ENCODE results near the gene MAT1A. TPM values are rescaled to one million over a fixed set of nuclear protein-coding genes. Genes with fewer than 3 reads are reported as not detected.
"Not testable (repeated sequence)": the region's sequence is repeated elsewhere in the genome, so short reads cannot be mapped to it uniquely, and the experiment has no call there.

MAT1A gene
- total RNA-seq, result not detected in 2 replicates

GRCh38 chr10:80289451-80290287 is at the start of gene MAT1A:
Gene MAT1A (minus strand): TSS chr10:80289658. CDS start chr10:80289423, 235 bp downstream.
- DNase-seq (ENCODE audit: extremely low read depth, low read depth, low spot score), result no peak

DNA sequence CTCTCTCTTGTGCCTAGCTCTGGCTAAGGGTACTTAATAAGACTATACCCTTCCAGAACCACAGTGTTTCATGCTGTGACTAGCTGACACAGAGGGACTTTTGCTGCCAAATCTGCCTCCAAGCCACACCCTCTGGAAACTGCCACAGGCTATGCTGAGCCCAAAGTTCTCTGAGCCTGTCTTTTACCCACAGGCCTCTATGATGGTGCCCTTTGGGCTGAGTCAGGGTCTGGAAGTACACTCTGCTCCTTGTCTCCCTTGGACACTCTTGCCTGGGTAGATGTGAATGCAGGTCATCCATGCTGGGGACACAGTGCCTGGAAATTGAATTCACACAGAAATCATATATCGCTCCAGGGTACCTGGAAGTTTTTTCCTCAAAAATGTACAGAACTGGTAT is 44.5 kb upstream of the MAT1A start:
- DNase-seq (ENCODE audit: extremely low read depth, low read depth, low spot score), result no peak

- no peak for DNase-seq (ENCODE audit: extremely low read depth, low read depth, low spot score)
Measured at GRCh38 chr10:80324891-80325364, 35.5 kb upstream of the MAT1A start.

- DNase-seq (ENCODE audit: extremely low read depth, low read depth, low spot score), result no peak
Measured at GRCh38 chr10:80324086-80324485, 34.6 kb upstream of the MAT1A start.

DNA sequence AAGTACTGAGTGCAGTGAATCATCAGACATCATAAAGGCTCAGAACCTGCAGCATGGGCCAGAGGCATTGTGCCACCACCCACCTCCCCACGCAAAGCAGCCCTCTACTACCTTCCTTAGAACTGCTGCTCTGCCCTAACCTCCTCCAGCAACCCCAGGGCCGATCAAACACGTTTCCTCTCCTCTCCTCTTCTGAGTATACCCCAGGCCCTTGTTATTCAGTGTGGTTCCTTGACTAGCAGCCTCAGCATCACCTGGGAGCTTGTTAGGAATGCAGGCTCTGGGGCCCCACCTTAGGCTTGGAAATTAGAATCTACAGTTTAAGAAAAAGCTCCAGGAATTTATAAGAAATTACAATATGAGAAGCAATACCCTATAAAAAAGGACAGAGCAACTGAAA is 33.9 kb upstream of the MAT1A start:
- no peak for DNase-seq (ENCODE audit: extremely low read depth, low read depth, low spot score)

- no peak for DNase-seq (ENCODE audit: extremely low read depth, low read depth, low spot score)
Measured at GRCh38 chr10:80322711-80323110, 33.3 kb upstream of the MAT1A start.

GRCh38 chr10:80322158-80322557 is 32.7 kb upstream of the MAT1A start:
- DNase-seq (ENCODE audit: extremely low read depth, low read depth, low spot score), result no peak

DNA sequence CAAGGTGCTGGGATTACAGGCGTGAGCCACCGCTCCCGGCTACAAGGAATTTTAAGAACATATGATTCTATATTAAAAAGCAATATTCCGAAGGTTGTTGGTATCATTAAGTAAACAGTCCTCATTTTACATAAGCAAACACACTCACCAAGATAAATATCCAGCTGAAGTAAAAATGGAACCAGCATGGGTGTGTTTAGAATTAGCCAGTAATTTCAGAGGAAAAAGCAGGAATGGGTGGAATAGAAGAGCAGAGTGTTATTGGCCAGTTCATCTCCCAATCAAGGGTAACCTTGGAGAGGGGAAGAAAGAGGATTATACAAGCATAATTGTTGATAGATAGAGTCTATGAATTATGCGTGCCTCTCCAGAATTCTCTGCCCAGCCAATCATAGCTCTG is 31.7 kb upstream of the MAT1A start:
- DNase-seq (ENCODE audit: extremely low read depth, low read depth, low spot score), result no peak

- DNase-seq (ENCODE audit: extremely low read depth, low read depth, low spot score), result no peak
Measured at GRCh38 chr10:80320377-80320776, 30.9 kb upstream of the MAT1A start.

- no peak for DNase-seq (ENCODE audit: extremely low read depth, low read depth, low spot score)
Measured at GRCh38 chr10:80319725-80320290, 30.4 kb upstream of the MAT1A start.

DNA sequence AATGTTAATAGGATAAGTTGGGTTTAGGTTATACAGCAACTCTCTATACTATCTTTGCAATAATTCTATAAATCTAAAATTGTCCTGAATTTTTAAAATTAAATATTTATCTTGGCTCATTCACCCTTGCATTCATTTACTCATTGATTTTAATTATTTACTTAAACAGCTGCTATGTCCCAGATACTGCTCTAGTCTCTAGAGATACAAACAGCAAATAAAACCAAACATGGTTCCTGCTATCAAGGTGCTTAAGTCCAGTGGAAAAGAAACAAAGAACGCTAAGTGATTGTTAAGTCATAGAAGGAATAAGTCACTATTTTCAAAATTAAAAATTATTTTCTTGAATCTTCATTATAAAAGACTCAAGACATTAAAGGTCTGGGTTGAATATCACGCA is 29.9 kb upstream of the MAT1A start:
- DNase-seq (ENCODE audit: extremely low read depth, low read depth, low spot score), result no peak

- DNase-seq (ENCODE audit: extremely low read depth, low read depth, low spot score), result no peak
Measured at GRCh38 chr10:80318742-80319141, 29.3 kb upstream of the MAT1A start.

- no peak for DNase-seq (ENCODE audit: extremely low read depth, low read depth, low spot score)
Measured at GRCh38 chr10:80315391-80315790, 25.9 kb upstream of the MAT1A start.

DNA sequence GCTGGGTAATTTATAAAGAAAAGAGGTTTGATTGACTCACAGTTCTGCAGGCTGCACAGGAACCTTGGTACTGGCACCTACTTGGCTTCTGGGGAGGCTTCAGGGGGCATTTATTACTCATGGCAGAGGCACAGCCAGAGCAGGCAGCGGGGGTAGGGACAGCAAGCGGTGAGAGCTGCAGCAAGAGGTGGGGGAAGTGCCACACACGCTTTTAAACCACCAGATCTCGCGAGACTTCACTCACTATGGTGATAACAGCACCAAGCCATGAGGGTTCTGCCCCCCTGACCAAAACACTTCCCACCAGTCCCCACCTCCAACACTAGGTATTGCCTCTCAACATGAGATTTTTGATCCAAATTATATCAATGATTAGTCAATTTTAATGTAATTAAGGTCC is 24.1 kb upstream of the MAT1A start:
- DNase-seq (ENCODE audit: extremely low read depth, low read depth, low spot score), result no peak

GRCh38 chr10:80305989-80306388 is 16.5 kb upstream of the MAT1A start:
- not testable (repeated sequence) for DNase-seq (ENCODE audit: extremely low read depth, low read depth, low spot score)

GRCh38 chr10:80296942-80297341 is 7.5 kb upstream of the MAT1A start:
- no peak for DNase-seq (ENCODE audit: extremely low read depth, low read depth, low spot score)

- no peak for DNase-seq (ENCODE audit: extremely low read depth, low read depth, low spot score)
Measured at GRCh38 chr10:80292607-80293239, 3.3 kb upstream of the MAT1A start.

- DNase-seq (ENCODE audit: extremely low read depth, low read depth, low spot score), result no peak
Measured at GRCh38 chr10:80290474-80291220, 1.2 kb upstream of the MAT1A start.

GRCh38 chr10:80288849-80289248 is 609 bp downstream of the MAT1A start:
- DNase-seq (ENCODE audit: extremely low read depth, low read depth, low spot score), result no peak

- no peak for DNase-seq (ENCODE audit: extremely low read depth, low read depth, low spot score)
Measured at GRCh38 chr10:80284522-80284921, 4.9 kb downstream of the MAT1A start.

DNA sequence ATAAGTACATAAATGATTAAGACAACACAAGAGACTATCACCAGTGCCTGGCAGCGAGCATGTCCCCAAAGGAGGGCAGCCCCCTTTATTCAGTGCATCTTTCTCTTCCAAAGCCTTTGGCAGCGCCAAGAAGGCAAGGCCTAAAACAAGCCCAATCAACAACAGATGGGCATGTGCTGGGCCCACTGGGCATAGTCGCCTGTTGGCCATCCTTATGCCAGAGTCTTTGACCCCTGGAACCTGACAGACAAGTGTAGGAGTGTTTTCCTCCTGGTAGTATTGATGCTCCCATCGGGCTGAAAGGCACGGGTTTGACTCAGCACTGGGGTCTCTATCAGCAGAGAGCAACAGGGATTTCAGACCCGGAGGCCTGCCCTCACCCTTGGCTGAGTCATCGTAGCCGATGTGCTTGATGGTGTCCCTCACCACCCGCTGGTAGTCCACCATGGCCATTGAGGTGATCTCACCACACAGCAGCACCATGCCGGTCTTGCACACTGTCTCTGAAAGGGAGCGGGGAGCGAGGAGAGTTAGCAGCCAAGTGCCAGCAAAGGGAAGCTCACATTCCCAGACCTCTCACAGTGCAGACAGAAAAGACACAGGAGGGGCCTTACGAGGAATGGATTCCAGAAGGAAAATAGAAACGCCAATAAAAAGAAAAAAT is 5.8 kb downstream of the MAT1A start:
- DNase-seq (ENCODE audit: extremely low read depth, low read depth, low spot score), result no peak
